PC-3 (cell line): ENCODE measurements around the gene SLC7A7.

Source experiments
- EZH2 ChIP-seq: fragments of 300-600 bp; sonication (generic); IDR thresholded peaks from one replicate; pipeline ENCODE4 v1.6.1; 2017; ENCODE audit warnings: antibody characterized with exemption, mild to moderate bottlenecking, low read length; ENCODE audit not compliant: unreplicated experiment
- TF ChIP-seq, protein P1 (sequence below): fragments of 300-600 bp; sonication (generic); conservative IDR thresholded peaks from 2 replicates; pipeline ENCODE4 v1.5.1; 2017; ENCODE audit warnings: antibody characterized with exemption, low read depth, mild to moderate bottlenecking, low read length

DNA sequence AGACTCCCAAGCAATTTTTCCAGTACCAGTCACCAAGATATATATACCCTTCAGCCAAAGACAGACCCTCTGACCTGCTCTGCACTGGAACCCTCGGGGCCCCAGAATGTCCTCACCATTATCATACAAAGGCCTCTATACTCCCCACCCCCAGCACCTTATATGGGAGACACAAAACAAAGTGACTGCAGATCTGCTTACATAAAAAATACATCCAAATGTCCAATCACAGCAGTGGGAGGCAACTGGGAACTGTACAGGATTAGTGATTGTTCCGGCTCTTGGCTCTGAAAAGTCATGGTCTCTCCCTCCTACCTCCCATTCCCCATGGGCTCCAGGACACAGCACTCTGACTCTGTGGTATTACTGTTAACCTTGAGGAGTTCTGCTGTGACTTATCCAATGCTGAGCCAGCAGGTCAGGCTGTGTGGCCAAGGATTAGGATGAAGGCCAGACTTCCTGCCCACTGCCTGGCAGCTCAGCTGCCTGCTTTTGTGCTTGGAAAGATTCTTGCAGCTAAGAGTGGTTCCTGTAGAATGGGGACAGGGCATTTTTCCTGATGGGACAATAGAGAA, 35.0 kb downstream of the SLC7A7 start:
- TF ChIP-seq, protein P1, sequence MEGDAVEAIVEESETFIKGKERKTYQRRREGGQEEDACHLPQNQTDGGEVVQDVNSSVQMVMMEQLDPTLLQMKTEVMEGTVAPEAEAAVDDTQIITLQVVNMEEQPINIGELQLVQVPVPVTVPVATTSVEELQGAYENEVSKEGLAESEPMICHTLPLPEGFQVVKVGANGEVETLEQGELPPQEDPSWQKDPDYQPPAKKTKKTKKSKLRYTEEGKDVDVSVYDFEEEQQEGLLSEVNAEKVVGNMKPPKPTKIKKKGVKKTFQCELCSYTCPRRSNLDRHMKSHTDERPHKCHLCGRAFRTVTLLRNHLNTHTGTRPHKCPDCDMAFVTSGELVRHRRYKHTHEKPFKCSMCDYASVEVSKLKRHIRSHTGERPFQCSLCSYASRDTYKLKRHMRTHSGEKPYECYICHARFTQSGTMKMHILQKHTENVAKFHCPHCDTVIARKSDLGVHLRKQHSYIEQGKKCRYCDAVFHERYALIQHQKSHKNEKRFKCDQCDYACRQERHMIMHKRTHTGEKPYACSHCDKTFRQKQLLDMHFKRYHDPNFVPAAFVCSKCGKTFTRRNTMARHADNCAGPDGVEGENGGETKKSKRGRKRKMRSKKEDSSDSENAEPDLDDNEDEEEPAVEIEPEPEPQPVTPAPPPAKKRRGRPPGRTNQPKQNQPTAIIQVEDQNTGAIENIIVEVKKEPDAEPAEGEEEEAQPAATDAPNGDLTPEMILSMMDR: no peak
- TF ChIP-seq EZH2: no peak
